ENCODE data around the gene VSIG10. TPM values are rescaled to one million over a fixed set of nuclear protein-coding genes. Genes with fewer than 3 reads are reported as not detected.
"Not testable (repeated sequence)": the region's sequence is repeated elsewhere in the genome, so short reads cannot be mapped to it uniquely, and the experiment has no call there.

VSIG10 gene
- total RNA-seq, 1 experiment from 2014 or later: 36.1 TPM

DNA sequence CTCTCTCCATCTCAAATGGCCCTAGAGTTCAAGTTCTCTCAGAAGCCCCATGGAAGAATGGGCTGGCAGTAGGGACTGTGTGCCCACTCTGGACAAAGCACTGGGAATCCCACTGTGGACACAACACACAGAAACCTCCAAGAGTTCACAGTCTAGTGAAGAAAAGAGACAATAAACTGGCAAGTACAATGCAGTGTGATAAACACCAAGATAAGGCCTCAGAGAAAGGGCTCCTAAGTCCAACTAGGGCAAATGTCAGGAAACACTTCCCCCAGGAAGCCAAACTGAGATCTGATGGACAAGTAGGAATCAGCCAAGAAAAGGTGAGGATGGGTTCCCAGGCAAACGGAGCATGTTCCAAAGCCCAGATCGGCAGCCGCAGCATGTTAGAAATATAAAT, 5.4 kb downstream of the VSIG10 start:
- peaks cover 8% of the 10 kb centered on the region for H3K36me3 ChIP-seq (replicated peaks; ENCODE audit: control insufficient read depth, insufficient read depth, low read length)
- DNase-seq: no peak
- H3K4me3 ChIP-seq (ENCODE audit: insufficient read depth, low read depth, low read length): no peak overlapping the region
- no peaks in the 10 kb centered on the region for H3K27me3 ChIP-seq (ENCODE audit: control insufficient read depth, insufficient read depth, low read length)

DNA sequence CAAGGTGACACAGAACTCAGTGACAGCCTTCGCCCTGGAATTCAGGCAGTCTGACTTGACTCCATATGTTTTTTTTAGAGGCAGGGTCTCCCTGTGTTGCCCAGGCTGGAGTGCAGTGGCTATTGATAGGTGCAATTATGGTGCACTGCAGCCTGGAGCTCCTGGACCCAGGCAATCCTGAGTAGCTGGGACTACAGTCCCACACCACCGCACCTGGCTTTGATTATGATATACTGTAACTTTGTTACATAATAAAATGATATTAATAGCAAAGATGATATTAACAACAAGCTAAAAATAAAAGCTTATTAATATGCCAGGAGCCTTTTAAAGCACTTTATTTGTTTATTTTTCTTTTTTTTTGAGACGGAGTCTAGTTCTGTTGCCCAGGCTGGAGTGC, 9.8 kb downstream of the VSIG10 start:
- H3K27me3 ChIP-seq (ENCODE audit: control insufficient read depth, insufficient read depth, low read length): no peaks in the 10 kb centered on the region
- H3K36me3 ChIP-seq (replicated peaks; ENCODE audit: control insufficient read depth, insufficient read depth, low read length): peaks cover 14% of the 10 kb centered on the region
- no peak for DNase-seq
- H3K4me3 ChIP-seq (ENCODE audit: insufficient read depth, low read depth, low read length): no peak overlapping the region

- H3K36me3 ChIP-seq (replicated peaks; ENCODE audit: control insufficient read depth, insufficient read depth, low read length): peaks cover 9% of the 10 kb centered on the region
- no peak overlapping the region for H3K4me3 ChIP-seq (ENCODE audit: insufficient read depth, low read depth, low read length)
- no peak for DNase-seq
- H3K27me3 ChIP-seq (ENCODE audit: control insufficient read depth, insufficient read depth, low read length): no peaks in the 10 kb centered on the region
These were observed 14.0 kb downstream of the VSIG10 start for GRCh38 chr12:118089782-118090181.

GRCh38 chr12:118082161-118082560, 21.6 kb downstream of the VSIG10 start:
- Histone ChIP-seq H3K4me3 (ENCODE audit: insufficient read depth, low read depth, low read length) (no peak overlapping the region), H3K27me3 (ENCODE audit: control insufficient read depth, insufficient read depth, low read length) (no peaks in the 10 kb centered on the region), H3K36me3 (replicated peaks; ENCODE audit: control insufficient read depth, insufficient read depth, low read length) (peaks cover 25% of the 10 kb centered on the region)
- DNase-seq: no peak

DNA sequence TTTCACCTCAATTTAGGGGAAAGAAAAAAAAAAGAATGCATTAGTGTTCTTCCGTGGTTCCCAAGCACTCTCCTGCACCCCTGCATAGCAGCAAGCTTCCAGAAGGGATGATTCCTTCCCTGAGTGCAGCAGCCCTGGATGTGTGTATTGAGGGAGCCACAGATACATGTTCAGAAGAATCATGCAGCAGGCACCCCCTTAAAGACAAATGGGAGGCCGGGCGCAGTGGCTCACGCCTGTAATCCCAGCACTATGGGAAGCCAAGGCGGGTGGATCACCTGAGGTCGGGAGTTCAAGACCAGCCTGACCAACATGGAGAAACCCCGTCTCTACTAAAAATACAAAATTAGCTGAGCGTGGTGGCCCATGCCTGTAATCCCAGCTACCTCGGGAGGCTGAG, 22.3 kb downstream of the VSIG10 start:
- H3K4me3 ChIP-seq (ENCODE audit: insufficient read depth, low read depth, low read length); H3K27me3 ChIP-seq (ENCODE audit: control insufficient read depth, insufficient read depth, low read length); DNase-seq: not testable (repeated sequence)
- H3K36me3 ChIP-seq (replicated peaks; ENCODE audit: control insufficient read depth, insufficient read depth, low read length): peaks cover 28% of the 10 kb centered on the region

DNA sequence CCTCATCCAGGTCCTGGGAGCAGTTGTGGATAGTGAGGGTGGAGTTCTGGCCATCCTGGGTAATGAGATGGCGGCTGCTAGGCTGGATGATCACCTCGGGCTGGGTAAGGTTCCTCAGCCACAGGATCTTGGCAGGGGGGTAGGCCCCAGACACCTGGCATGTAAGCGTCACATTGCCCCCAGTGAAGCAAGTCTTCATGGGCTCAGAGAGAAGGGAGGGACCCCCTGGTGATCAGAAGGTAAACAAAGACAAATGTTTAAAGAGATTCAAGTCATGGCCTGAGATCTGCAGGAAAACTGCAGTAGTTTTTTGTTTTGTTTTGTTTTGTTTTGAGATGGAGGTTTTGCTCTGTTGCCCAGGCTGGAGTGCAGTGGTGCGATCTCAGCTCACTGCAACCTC, 30.0 kb downstream of the VSIG10 start:
- no peaks in the 10 kb centered on the region for H3K27me3 ChIP-seq (ENCODE audit: control insufficient read depth, insufficient read depth, low read length)
- H3K4me3 ChIP-seq (ENCODE audit: insufficient read depth, low read depth, low read length): no peak overlapping the region
- H3K36me3 ChIP-seq (replicated peaks; ENCODE audit: control insufficient read depth, insufficient read depth, low read length): peaks cover 28% of the 10 kb centered on the region
- DNase-seq: peak; percentile 28

- no peak for DNase-seq
- Histone ChIP-seq H3K4me3 (ENCODE audit: insufficient read depth, low read depth, low read length) (no peak overlapping the region), H3K27me3 (ENCODE audit: control insufficient read depth, insufficient read depth, low read length) (no peaks in the 10 kb centered on the region), H3K36me3 (replicated peaks; ENCODE audit: control insufficient read depth, insufficient read depth, low read length) (peaks cover 29% of the 10 kb centered on the region)
These were observed 33.2 kb downstream of the VSIG10 start for GRCh38 chr12:118070650-118071049.

DNA sequence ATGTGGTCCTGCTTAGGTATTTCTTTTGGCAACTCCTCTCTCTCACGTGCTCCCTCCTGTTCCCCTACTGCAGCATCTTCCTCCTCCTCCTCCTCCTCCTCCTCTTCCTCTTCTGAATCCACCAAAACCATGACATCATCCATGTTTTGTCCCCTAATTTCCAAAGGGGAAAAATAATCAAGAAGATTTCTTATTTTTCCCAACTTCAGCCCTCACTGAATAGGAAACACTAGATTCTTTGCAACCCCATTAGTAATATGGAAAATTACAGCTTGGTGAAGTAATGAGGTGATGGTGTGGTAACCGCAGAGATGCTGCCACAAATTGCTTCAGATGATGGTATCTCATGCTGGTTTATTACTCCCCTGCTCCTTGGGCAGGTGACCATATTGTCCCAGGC, 35.4 kb downstream of the VSIG10 start:
- H3K4me3 ChIP-seq (ENCODE audit: insufficient read depth, low read depth, low read length): no peak overlapping the region
- no peak for DNase-seq

DNA sequence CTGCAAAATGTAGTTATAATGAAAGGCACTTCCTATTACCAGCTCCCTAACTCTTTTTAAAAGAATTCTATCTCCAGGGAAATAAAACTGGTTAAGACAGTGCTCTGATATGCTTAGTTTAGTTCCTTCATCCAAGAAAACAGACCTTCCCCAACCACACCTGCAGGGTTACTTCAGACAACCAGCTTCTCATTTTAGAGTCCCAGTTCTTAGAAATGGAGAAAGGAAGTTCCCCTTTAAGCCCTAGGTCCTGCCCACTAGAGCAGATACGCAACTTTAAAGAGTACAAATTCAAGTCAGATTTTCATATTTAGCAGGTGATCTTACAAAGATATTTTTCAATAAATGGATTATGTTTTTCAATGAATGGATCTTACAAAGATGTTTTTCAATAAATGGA, 38.4 kb downstream of the VSIG10 start:
- DNase-seq: no peak
- H3K27me3 ChIP-seq (ENCODE audit: control insufficient read depth, insufficient read depth, low read length): no peaks in the 10 kb centered on the region
- peaks cover 12% of the 10 kb centered on the region for H3K36me3 ChIP-seq (replicated peaks; ENCODE audit: control insufficient read depth, insufficient read depth, low read length)
- H3K4me3 ChIP-seq (ENCODE audit: insufficient read depth, low read depth, low read length): no peak overlapping the region

More for the DNA sequence above, 35.4 kb downstream of the VSIG10 start:
- peaks cover 27% of the 10 kb centered on the region for H3K36me3 ChIP-seq (replicated peaks; ENCODE audit: control insufficient read depth, insufficient read depth, low read length)
- H3K27me3 ChIP-seq (ENCODE audit: control insufficient read depth, insufficient read depth, low read length): no peaks in the 10 kb centered on the region

DNA sequence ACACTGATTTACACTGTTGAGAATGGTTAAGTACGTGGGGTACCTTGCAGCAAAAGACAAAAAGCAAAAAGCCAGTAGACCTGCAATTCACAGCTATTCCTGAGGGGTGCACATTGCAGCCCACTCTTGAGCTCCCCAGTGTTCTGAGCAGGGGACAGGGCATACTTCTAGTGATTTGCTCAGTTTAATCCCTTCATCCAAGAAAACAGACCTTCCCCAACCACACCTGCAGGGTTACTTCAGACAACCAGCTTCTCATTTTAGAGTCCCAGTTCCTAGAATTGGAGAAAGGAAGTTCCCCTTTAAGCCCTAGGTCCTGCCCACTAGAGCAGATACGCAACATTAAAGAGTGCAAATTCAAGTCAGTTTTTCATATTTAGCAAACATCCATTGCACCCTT, 39.2 kb downstream of the VSIG10 start:
- no peaks in the 10 kb centered on the region for H3K27me3 ChIP-seq (ENCODE audit: control insufficient read depth, insufficient read depth, low read length)
- H3K36me3 ChIP-seq (replicated peaks; ENCODE audit: control insufficient read depth, insufficient read depth, low read length): peaks cover 10% of the 10 kb centered on the region
- peak; percentile 64 for DNase-seq
- no peak overlapping the region for H3K4me3 ChIP-seq (ENCODE audit: insufficient read depth, low read depth, low read length)

- DNase-seq: no peak
- Histone ChIP-seq H3K4me3 (ENCODE audit: insufficient read depth, low read depth, low read length) (no peak overlapping the region), H3K36me3 (replicated peaks; ENCODE audit: control insufficient read depth, insufficient read depth, low read length) (peaks cover 10% of the 10 kb centered on the region), H3K27me3 (ENCODE audit: control insufficient read depth, insufficient read depth, low read length) (no peaks in the 10 kb centered on the region)
These were observed 40.0 kb downstream of the VSIG10 start for GRCh38 chr12:118063576-118064391.

DNA sequence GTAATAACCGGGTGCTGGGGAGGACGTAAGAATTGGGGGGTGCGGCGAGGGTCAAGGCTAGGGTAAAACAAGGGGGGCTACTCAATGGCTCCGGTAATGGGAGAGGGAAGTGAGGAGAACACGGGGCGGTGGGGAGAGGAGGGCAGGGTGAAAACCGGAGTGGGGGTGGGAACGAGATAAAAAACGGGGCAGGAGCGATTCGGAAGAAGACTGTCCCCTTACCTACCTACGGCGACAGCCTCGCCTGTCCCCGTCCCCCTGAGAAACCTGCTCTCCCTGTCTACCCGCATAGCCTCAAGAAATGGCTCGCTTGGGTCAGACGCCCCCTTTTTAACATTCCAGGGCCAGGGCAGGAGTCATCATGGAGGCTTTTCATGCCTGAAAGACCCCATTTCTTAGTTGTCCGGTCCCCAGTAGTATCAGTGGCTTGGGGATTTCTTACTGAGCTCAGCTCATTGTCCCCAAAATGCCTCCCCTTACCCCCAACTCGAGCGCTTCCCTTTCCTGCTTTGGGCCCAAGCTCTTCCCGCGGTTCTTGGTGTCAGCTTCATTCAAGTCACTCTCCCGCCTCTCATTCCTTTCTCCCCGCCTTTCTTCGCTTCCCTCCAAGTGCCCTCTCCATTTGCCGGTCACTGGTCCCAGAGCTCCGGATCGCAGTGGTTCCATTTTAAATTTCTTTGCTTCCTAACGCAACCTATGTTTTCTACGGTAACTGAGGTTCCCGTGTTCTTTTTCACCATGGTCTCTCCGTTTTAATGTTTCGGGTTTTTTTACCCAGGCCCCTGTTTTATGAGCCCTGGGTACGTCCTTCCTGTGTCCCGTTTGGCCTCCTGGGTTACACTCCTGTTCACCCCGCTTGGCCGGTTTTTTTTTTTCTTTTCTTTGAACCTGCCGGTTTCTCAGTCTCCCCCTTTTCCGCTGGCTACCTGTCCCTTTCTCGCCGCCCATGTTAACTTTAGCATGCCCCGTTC, 41.7 kb downstream of the VSIG10 start:
- H3K4me3 ChIP-seq (ENCODE audit: insufficient read depth, low read depth, low read length): peak overlapping the region; percentile 87
- H3K36me3 ChIP-seq (replicated peaks; ENCODE audit: control insufficient read depth, insufficient read depth, low read length): peaks cover 5% of the 10 kb centered on the region
- no peaks in the 10 kb centered on the region for H3K27me3 ChIP-seq (ENCODE audit: control insufficient read depth, insufficient read depth, low read length)
- DNase-seq: peak; percentile 69

GRCh38 chr12:118061011-118061872, 42.6 kb downstream of the VSIG10 start, which contains the start of gene WSB2:
TSS of gene WSB2 (minus strand) at chr12:118061179. CDS start at chr12:118061048, 131 bp downstream.
- Histone ChIP-seq H3K27me3 (ENCODE audit: control insufficient read depth, insufficient read depth, low read length) (no peaks in the 10 kb centered on the region), H3K4me3 (ENCODE audit: insufficient read depth, low read depth, low read length) (peak within 1 kb of the TSS; percentile 87)

More at GRCh38 chr12:118061011-118061872, 42.6 kb downstream of the VSIG10 start, which contains the start of gene WSB2:
- peak; percentile 91 for DNase-seq
- peaks cover 3% of the 10 kb centered on the region for H3K36me3 ChIP-seq (replicated peaks; ENCODE audit: control insufficient read depth, insufficient read depth, low read length)

Measured in H7 (cell line).